ENCODE results near the gene CAMK1G. TPM values are rescaled to one million over a fixed set of nuclear protein-coding genes. Genes with fewer than 3 reads are reported as not detected.

The CAMK1G gene
- total and polyA plus RNA-seq, 2 of the 4 experiments (the other 2 are of a cell fraction) = 0.72 to 1.8 TPM

DNA sequence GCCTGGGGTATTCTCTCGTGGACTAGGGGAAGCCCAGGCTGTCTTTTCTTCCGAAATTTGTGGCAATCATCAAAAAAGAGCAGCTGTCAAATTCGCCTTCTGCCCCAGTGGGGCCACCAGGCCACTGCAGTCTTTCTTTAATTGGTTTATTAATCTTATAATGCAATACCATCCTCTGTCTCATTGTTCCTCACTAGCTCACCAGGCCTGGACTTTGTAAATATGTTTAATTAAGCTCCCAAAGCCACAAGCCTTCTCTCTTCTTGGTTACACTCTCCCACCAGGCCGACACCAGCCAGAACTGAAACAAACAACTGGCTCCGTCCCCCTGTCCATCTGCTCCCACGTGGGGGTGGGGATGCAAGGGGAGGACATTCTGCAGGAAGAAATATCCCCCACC lies 22.0 kb upstream of the CAMK1G start:
- Histone ChIP-seq H4K91ac (ENCODE audit: insufficient read depth, low read depth, low read length) (no peak overlapping the region), H3K18ac (ENCODE audit: low read depth, low read length) (no peak overlapping the region), H2BK120ac (ENCODE audit: low read depth, low read length) (no peak overlapping the region), H3K9me1 (ENCODE audit: insufficient read depth, low read length) (no peaks in the 10 kb centered on the region), H3K4ac (ENCODE audit: low read depth, low read length) (no peak overlapping the region), H2BK15ac (ENCODE audit: low read depth, low read length) (no peak overlapping the region), H3K4me1 (ENCODE audit: control insufficient read depth, insufficient read depth, low read length) (no peaks in the 10 kb centered on the region), H4K5ac (ENCODE audit: low read depth, low read length) (no peak overlapping the region), H3K14ac (replicated peaks; ENCODE audit: low read depth, low read length) (no peak overlapping the region), H3K9me3 (ENCODE audit: control insufficient read depth, insufficient read depth, low read length) (no peaks in the 10 kb centered on the region), H2AK9ac (replicated peaks; ENCODE audit: low read depth, low read length, poor library complexity) (no peak overlapping the region), H3K56ac (ENCODE audit: extremely low read depth, insufficient read depth, low read length) (no peak overlapping the region), H3K79me1 (ENCODE audit: low read depth in 1 of 2, low read length in 2 of 2) (no peaks in the 10 kb centered on the region), H2AFZ (replicated peaks; ENCODE audit: low read length, poor library complexity) (no peak overlapping the region), H3K9ac (ENCODE audit: low read depth, low read length) (no peak overlapping the region), H3K23ac (ENCODE audit: low read depth, low read length) (no peak overlapping the region), H2BK20ac (ENCODE audit: low read depth, low read length) (no peak overlapping the region), H2AK5ac (ENCODE audit: low read depth, low read length) (no peak overlapping the region), H3K36me3 (ENCODE audit: control insufficient read depth, insufficient read depth, low read length) (no peaks in the 10 kb centered on the region), H2BK5ac (ENCODE audit: low read depth, low read length, poor library complexity, severe bottlenecking) (no peak overlapping the region), H4K20me1 (ENCODE audit: insufficient read depth, low read length) (no peaks in the 10 kb centered on the region), H4K8ac (ENCODE audit: low read depth in 2 of 2, low read length in 2 of 2) (no peak overlapping the region), H3K27ac (ENCODE audit: insufficient read depth, low read length) (no peak overlapping the region), H3K4me2 (ENCODE audit: low read depth, low read length) (no peak overlapping the region), H3K4me3 (ENCODE audit: insufficient read depth, low read depth, low read length) (no peak overlapping the region), H3K27me3 (ENCODE audit: control insufficient read depth, insufficient read depth, low read length) (peaks cover 14% of the 10 kb centered on the region)
- in situ Hi-C loops (cut with MboI; ENCODE audit: low sequenced_read_pairs) = no loop called here
- POLR2A ChIA-PET (ENCODE audit: unreplicated experiment) = no interaction called here
- intact Hi-C loops (cut with micrococcal nuclease) = no loop called here
- CTCF ChIA-PET = interaction anchor here (0.6 to 1.1 kb wide), 2 partner anchors 8 to 73 kb away, joined by 3 to 6 read pairs; no protein-coding TSS in a partner anchor
- BruUV-seq (replicated peaks) = no TSS peak
- no CpG with 5 or more reads among the region's 6 CpGs for WGBS, 2 experiments (ENCODE audit: extremely low coverage in 2 of 2, insufficient read length in 1 of 2)
- DNase-seq (no peak), ATAC-seq (ENCODE audit: low read depth) (no peak)
- dilution Hi-C loops (cut with HindIII; ENCODE audit: low sequenced_read_pairs, unreplicated experiment) = no loop called here
- no peak for TF ChIP-seq CEBPB (IDR thresholded peaks at IDR 0.05; ENCODE audit: low read depth, low read length)
- TF ChIP-seq RCOR1 (IDR thresholded peaks at IDR 0.05; ENCODE audit: insufficient replicate concordance, low read length) = no peak
- TF ChIP-seq MAFK (IDR thresholded peaks at IDR 0.05; ENCODE audit: low read depth, low read length) = no peak
- no peak for TF ChIP-seq SMC3 (IDR thresholded peaks at IDR 0.05; ENCODE audit: low read depth, low read length)
- TF ChIP-seq FOS (IDR thresholded peaks at IDR 0.05; ENCODE audit: low read depth, low read length) = no peak
- TF ChIP-seq, protein P1, sequence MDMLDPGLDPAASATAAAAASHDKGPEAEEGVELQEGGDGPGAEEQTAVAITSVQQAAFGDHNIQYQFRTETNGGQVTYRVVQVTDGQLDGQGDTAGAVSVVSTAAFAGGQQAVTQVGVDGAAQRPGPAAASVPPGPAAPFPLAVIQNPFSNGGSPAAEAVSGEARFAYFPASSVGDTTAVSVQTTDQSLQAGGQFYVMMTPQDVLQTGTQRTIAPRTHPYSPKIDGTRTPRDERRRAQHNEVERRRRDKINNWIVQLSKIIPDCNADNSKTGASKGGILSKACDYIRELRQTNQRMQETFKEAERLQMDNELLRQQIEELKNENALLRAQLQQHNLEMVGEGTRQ (IDR thresholded peaks at IDR 0.05; ENCODE audit: low read depth, low read length) = no peak
- TF ChIP-seq CHD1 (IDR thresholded peaks at IDR 0.05; ENCODE audit: low read depth, low read length) = no peak
- TF ChIP-seq BHLHE40 (IDR thresholded peaks at IDR 0.05; ENCODE audit: low read depth, low read length) = no peak
- no peak for TF ChIP-seq MAZ (IDR thresholded peaks at IDR 0.05; ENCODE audit: borderline replicate concordance, low read depth, low read length)
- TF ChIP-seq MXI1 (IDR thresholded peaks at IDR 0.05; ENCODE audit: borderline replicate concordance, low read depth, low read length) = no peak
- TF ChIP-seq, protein P2, sequence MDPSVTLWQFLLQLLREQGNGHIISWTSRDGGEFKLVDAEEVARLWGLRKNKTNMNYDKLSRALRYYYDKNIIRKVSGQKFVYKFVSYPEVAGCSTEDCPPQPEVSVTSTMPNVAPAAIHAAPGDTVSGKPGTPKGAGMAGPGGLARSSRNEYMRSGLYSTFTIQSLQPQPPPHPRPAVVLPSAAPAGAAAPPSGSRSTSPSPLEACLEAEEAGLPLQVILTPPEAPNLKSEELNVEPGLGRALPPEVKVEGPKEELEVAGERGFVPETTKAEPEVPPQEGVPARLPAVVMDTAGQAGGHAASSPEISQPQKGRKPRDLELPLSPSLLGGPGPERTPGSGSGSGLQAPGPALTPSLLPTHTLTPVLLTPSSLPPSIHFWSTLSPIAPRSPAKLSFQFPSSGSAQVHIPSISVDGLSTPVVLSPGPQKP (IDR thresholded peaks at IDR 0.05; ENCODE audit: borderline replicate concordance, low read depth, low read length) = no peak
- TF ChIP-seq, protein P3, sequence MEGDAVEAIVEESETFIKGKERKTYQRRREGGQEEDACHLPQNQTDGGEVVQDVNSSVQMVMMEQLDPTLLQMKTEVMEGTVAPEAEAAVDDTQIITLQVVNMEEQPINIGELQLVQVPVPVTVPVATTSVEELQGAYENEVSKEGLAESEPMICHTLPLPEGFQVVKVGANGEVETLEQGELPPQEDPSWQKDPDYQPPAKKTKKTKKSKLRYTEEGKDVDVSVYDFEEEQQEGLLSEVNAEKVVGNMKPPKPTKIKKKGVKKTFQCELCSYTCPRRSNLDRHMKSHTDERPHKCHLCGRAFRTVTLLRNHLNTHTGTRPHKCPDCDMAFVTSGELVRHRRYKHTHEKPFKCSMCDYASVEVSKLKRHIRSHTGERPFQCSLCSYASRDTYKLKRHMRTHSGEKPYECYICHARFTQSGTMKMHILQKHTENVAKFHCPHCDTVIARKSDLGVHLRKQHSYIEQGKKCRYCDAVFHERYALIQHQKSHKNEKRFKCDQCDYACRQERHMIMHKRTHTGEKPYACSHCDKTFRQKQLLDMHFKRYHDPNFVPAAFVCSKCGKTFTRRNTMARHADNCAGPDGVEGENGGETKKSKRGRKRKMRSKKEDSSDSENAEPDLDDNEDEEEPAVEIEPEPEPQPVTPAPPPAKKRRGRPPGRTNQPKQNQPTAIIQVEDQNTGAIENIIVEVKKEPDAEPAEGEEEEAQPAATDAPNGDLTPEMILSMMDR (conservative IDR thresholded peaks at IDR 0.05; ENCODE audit: low read depth, low read length) = no peak
- TF ChIP-seq RAD21 (IDR thresholded peaks at IDR 0.05; ENCODE audit: low read length) = no peak
- TF ChIP-seq POLR2A (IDR thresholded peaks at IDR 0.05; ENCODE audit: low read depth, low read length) = no peak
- TF ChIP-seq NFE2L2 (IDR thresholded peaks at IDR 0.05; ENCODE audit: low read depth, low read length) = no peak
- no peak for TF ChIP-seq RFX5 (IDR thresholded peaks at IDR 0.05; ENCODE audit: low read depth, low read length)

Data from IMR-90 (cell line).